ENCODE results near the gene EVA1A.

The EVA1A gene

GRCh38 chr2:75447176-75447575, 113.6 kb downstream of the EVA1A start:
- DNase-seq (ENCODE audit: low read depth), result no peak

Data from stimulated activated CD8-positive, alpha-beta memory T cell treated with anti-CD3 and anti-CD28 coated beads, Interleukin-12 subunit alpha, Interleukin-12 subunit beta, amount 100 ng/mL, for 4 hours (primary cell).